Keratinocyte (primary cell): Measurements from ENCODE around the gene HOXA11. TPM values are rescaled to one million over a fixed set of nuclear protein-coding genes. Genes with fewer than 3 reads are reported as not detected.

Experiments
- DNase-seq: peaks from one replicate; pipeline ENCODE4 v3.0.0-alpha.2; 2011; ENCODE audit warnings: low read depth, missing footprints, low spot score
- FAIRE-seq: peaks from 2 replicates; lab custom pipeline; 2011; peaks lifted over from hg19 to GRCh38; lab: Jason Lieb, UNC
- H2AFZ ChIP-seq: 2 replicates; pipeline ENCODE4 v1.6.0; 2012; ENCODE audit warnings: low read length, control low read depth, inconsistent platforms; ENCODE audit not compliant: control insufficient read depth
- H3K27ac ChIP-seq: 2 replicates; pipeline ENCODE4 v1.5.1; 2011; ENCODE audit warnings: low read length; ENCODE audit not compliant: control insufficient read depth, insufficient read depth
- H3K27me3 ChIP-seq: 3 replicates; pipeline ENCODE4 v1.6.0; 2011; ENCODE audit warnings: low read length; ENCODE audit not compliant: control insufficient read depth, insufficient read depth; ENCODE audit errors: extremely low read depth
- H3K36me3 ChIP-seq, 2 experiments: 2 replicates in 1 of 2; 3 replicates in 1 of 2; pipeline ENCODE4 v1.5.1; 2011; ENCODE audit warnings: low read length in 2 of 2, mild to moderate bottlenecking in 1 of 2; ENCODE audit not compliant: control insufficient read depth in 2 of 2, insufficient read depth in 2 of 2; ENCODE audit errors: extremely low read depth in 1 of 2
- H3K4me1 ChIP-seq: 3 replicates; pipeline ENCODE4 v1.5.1; 2011; ENCODE audit warnings: low read length; ENCODE audit not compliant: control insufficient read depth, insufficient read depth; ENCODE audit errors: extremely low read depth
- H3K4me2 ChIP-seq: 3 replicates; pipeline ENCODE4 v1.6.0; 2011; ENCODE audit warnings: low read depth, low read length; ENCODE audit not compliant: control insufficient read depth, insufficient read depth; ENCODE audit errors: extremely low read depth
- H3K4me3 ChIP-seq, 3 experiments: fragments of 200-600 bp in 1 of 3; sonication (generic) in 1 of 3; 2 replicates in 2 of 3; 3 replicates in 1 of 3; pipeline ENCODE4 v1.5.1; 2011 to 2016; ENCODE audit warnings: low read length in 3 of 3, mild to moderate bottlenecking in 3 of 3, control low read depth in 2 of 3, inconsistent platforms in 1 of 3, low read depth in 1 of 3, mixed read lengths in 1 of 3, mixed run types in 1 of 3, moderate library complexity in 1 of 3; ENCODE audit not compliant: control insufficient read depth in 2 of 3, insufficient read depth in 2 of 3; ENCODE audit errors: extremely low read depth in 1 of 3
- H3K79me2 ChIP-seq: 2 replicates; pipeline ENCODE4 v1.6.0; 2012; ENCODE audit warnings: low read length; ENCODE audit not compliant: control insufficient read depth, insufficient read depth
- H3K9ac ChIP-seq: 3 replicates; pipeline ENCODE4 v1.6.0; 2011; ENCODE audit warnings: low read length; ENCODE audit not compliant: control insufficient read depth, insufficient read depth; ENCODE audit errors: extremely low read depth
- H3K9me1 ChIP-seq: 3 replicates; pipeline ENCODE4 v1.6.0; 2011; ENCODE audit warnings: low read length; ENCODE audit not compliant: control insufficient read depth, insufficient read depth; ENCODE audit errors: extremely low read depth
- H3K9me3 ChIP-seq: 2 replicates; pipeline ENCODE4 v1.5.1; 2012; ENCODE audit warnings: low read depth, low read length; ENCODE audit not compliant: control insufficient read depth
- H4K20me1 ChIP-seq: 3 replicates; pipeline ENCODE4 v1.6.0; 2011; ENCODE audit warnings: low read length; ENCODE audit not compliant: control insufficient read depth, insufficient read depth; ENCODE audit errors: extremely low read depth
- CTCF ChIP-seq, 3 experiments: IDR thresholded peaks in 1 of 3; conservative IDR thresholded peaks in 1 of 3; optimal IDR thresholded peaks in 1 of 3; 2 replicates in 2 of 3; 3 replicates in 1 of 3; pipeline versions ENCODE3 to v1.5.1; 2011; ENCODE audit warnings: low read length in 3 of 3, mild to moderate bottlenecking in 3 of 3, moderate library complexity in 2 of 3, control low read depth in 1 of 3, inconsistent platforms in 1 of 3; ENCODE audit not compliant: insufficient read depth in 2 of 3; ENCODE audit errors: extremely low read depth in 1 of 3
- EZH2 ChIP-seq: IDR thresholded peaks from one replicate; pipeline ENCODE4 v1.6.1; 2012; ENCODE audit warnings: inconsistent platforms, mild to moderate bottlenecking, low read length, moderate library complexity
- dilution Hi-C: fragments of 300-500 bp; cut with MboI; formaldehyde crosslinking; loops from one replicate; pipeline ENCODE4 v1.7.0; 2020; ENCODE audit warnings: low sequenced_read_pairs; ENCODE audit not compliant: extremely low pct_ligation_motif_present
- polyA plus RNA-seq, 5 experiments: library from polyadenylated mRNA; depleted of rRNA in 3 of 5; stranded (reverse) in 3 of 5; stranded (forward) in 1 of 5; unstranded in 1 of 5; fragments of >200 nt; gene quantifications; 1 replicate in 1 of 5; 2 replicates in 3 of 5; 3 replicates in 1 of 5; pipeline versions ENCODE4 v1.2.1 to v1.2.3, GENCODE V29; 2011 to 2012; ENCODE audit warnings: missing spikeins in 2 of 5, low read depth in 1 of 5, low replicate concordance in 1 of 5

The HOXA11 gene
- polyA plus RNA-seq, 1 donor (not counting 4 experiments of a cell fraction or from before 2014, with no cell fraction given): 0.07 TPM

- no peak for DNase-seq
- Histone ChIP-seq H3K4me3 (peak overlapping the region; percentile 60 to 83 (median 74)), H3K36me3 (no peaks in the 10 kb centered on the region), H2AFZ (peak overlapping the region; percentile 82), H3K4me2 (peak overlapping the region; percentile 98), H3K27me3 (no peaks in the 10 kb centered on the region), H3K9ac (peak overlapping the region; percentile 93), H3K79me2 (peaks cover 81% of the 10 kb centered on the region), H3K9me1 (no peaks in the 10 kb centered on the region), H4K20me1 (no peaks in the 10 kb centered on the region), H3K4me1 (peaks cover 77% of the 10 kb centered on the region), H3K27ac (peak overlapping the region; percentile 87), H3K9me3 (no peaks in the 10 kb centered on the region)
- TF ChIP-seq CTCF (optimal IDR thresholded peaks at IDR 0.05 in 1 of 3, IDR thresholded peaks at IDR 0.05 in 1 of 3, conservative IDR thresholded peaks at IDR 0.05 in 1 of 3; ENCODE audit: extremely low read depth in 1 of 3, insufficient read depth in 2 of 3, low read length in 3 of 3): peak in 2 of 3 experiments; percentile 75 to 92
- no peak for TF ChIP-seq EZH2
- dilution Hi-C loops: no loop called here
- no peak for FAIRE-seq
These were observed 34.3 kb downstream of the HOXA11 start for GRCh38 chr7:27150568-27151340.

GRCh38 chr7:27149842-27150567 is 35.0 kb downstream of the HOXA11 start:
- no peaks in the 10 kb centered on the region for H3K27me3 ChIP-seq
- no peak for TF ChIP-seq EZH2
- H2AFZ ChIP-seq: peak overlapping the region; percentile 81
- peaks cover 82% of the 10 kb centered on the region for H3K79me2 ChIP-seq
- peak overlapping the region; percentile 98 for H3K4me2 ChIP-seq
- H3K9me3 ChIP-seq: no peaks in the 10 kb centered on the region
- H3K27ac ChIP-seq: peak overlapping the region; percentile 87
- H3K9ac ChIP-seq: peak overlapping the region; percentile 93
- DNase-seq: no peak
- dilution Hi-C loops: no loop called here
- H3K4me1 ChIP-seq: peaks cover 73% of the 10 kb centered on the region
- H3K36me3 ChIP-seq: peaks cover 0 to 2% of the 10 kb centered on the region in 2 experiments
- no peaks in the 10 kb centered on the region for H4K20me1 ChIP-seq
- H3K4me3 ChIP-seq: peak overlapping the region; percentile 60 to 83 (median 74)
- H3K9me1 ChIP-seq: no peaks in the 10 kb centered on the region
- FAIRE-seq: no peak
